Osteoblast (primary cell): ENCODE data around the gene CBY2. TPM values are rescaled to one million over a fixed set of nuclear protein-coding genes. Genes with fewer than 3 reads are reported as not detected.
"Not testable (repeated sequence)": the region's sequence is repeated elsewhere in the genome, so short reads cannot be mapped to it uniquely, and the experiment has no call there.

ENCODE experiments used
- DNase-seq: peaks from one replicate; pipeline ENCODE4 v3.0.0; 2011; ENCODE audit warnings: low spot score, mixed read lengths; ENCODE audit not compliant: insufficient read length; ENCODE audit errors: missing footprints
- H2AFZ ChIP-seq: 2 replicates; pipeline ENCODE4 v1.6.0; 2011; ENCODE audit warnings: mild to moderate bottlenecking, low read length
- H3K27ac ChIP-seq: 2 replicates; pipeline ENCODE4 v1.5.1; 2011; ENCODE audit warnings: mild to moderate bottlenecking, low read depth, low read length, moderate library complexity
- H3K27me3 ChIP-seq: 2 replicates; pipeline ENCODE4 v1.6.0; 2012; ENCODE audit warnings: mild to moderate bottlenecking, control low read depth, inconsistent platforms, low read length, moderate library complexity; ENCODE audit not compliant: insufficient read depth
- H3K36me3 ChIP-seq: 2 replicates; pipeline ENCODE4 v1.5.1; 2011; ENCODE audit warnings: mild to moderate bottlenecking, low read length, control low read depth, moderate library complexity; ENCODE audit not compliant: insufficient read depth
- H3K4me1 ChIP-seq: 2 replicates; pipeline ENCODE4 v1.5.1; 2011; ENCODE audit warnings: mild to moderate bottlenecking, low read length, control low read depth, moderate library complexity; ENCODE audit not compliant: insufficient read depth
- H3K4me2 ChIP-seq: 2 replicates; pipeline ENCODE4 v1.6.0; 2011; ENCODE audit warnings: mild to moderate bottlenecking, low read length; ENCODE audit not compliant: insufficient read depth
- H3K4me3 ChIP-seq: fragments of 200-600 bp; sonication (generic); 3 replicates; pipeline ENCODE4 v1.5.1; 2012; ENCODE audit warnings: mild to moderate bottlenecking, low read length, inconsistent platforms; ENCODE audit not compliant: insufficient read depth
- H3K79me2 ChIP-seq: 2 replicates; pipeline ENCODE4 v1.6.0; 2012; ENCODE audit warnings: mild to moderate bottlenecking, low read length, control low read depth, inconsistent platforms; ENCODE audit not compliant: insufficient read depth
- H3K9me3 ChIP-seq: 2 replicates; pipeline ENCODE4 v1.5.1; 2011; ENCODE audit warnings: low read depth, low read length, control low read depth
- H4K20me1 ChIP-seq: 2 replicates; pipeline ENCODE4 v1.6.0; 2012; ENCODE audit warnings: mild to moderate bottlenecking, low read length, control low read depth; ENCODE audit not compliant: insufficient read depth
- CTCF ChIP-seq: IDR thresholded peaks from 2 replicates; pipeline ENCODE4 v1.5.1; 2011; ENCODE audit warnings: mild to moderate bottlenecking, low read depth, low read length, moderate library complexity; ENCODE audit errors: extremely low read depth
- total RNA-seq: library from RNA; depleted of rRNA; stranded (reverse); fragments of >200 nt; gene quantifications from 2 replicates; pipeline ENCODE4 v1.2.3, GENCODE V29; 2012

CBY2 gene
- total RNA-seq, 1 donor: not detected

- Histone ChIP-seq H3K27me3 (no peaks in the 10 kb centered on the region), H3K27ac (peak overlapping the region; percentile 45), H2AFZ (no peak overlapping the region), H3K36me3 (no peaks in the 10 kb centered on the region), H3K4me1 (peaks cover 18% of the 10 kb centered on the region), H4K20me1 (no peaks in the 10 kb centered on the region), H3K4me2 (peak overlapping the region; percentile 7), H3K9me3 (peaks cover 7% of the 10 kb centered on the region), H3K79me2 (no peaks in the 10 kb centered on the region), H3K4me3 (no peak overlapping the region)
- no peak for DNase-seq
- no peak for TF ChIP-seq CTCF
These were observed 42.6 kb upstream of the CBY2 start for GRCh38 chr13:45659536-45659935.

- H2AFZ ChIP-seq, H3K4me3 ChIP-seq, H3K27me3 ChIP-seq, DNase-seq, H3K4me2 ChIP-seq, H3K36me3 ChIP-seq, H3K9me3 ChIP-seq, H3K79me2 ChIP-seq, H4K20me1 ChIP-seq, H3K27ac ChIP-seq: not testable (repeated sequence)
- peaks cover 18% of the 10 kb centered on the region for H3K4me1 ChIP-seq
These were observed 41.7 kb upstream of the CBY2 start for GRCh38 chr13:45660458-45660857.

- Histone ChIP-seq H4K20me1 (no peaks in the 10 kb centered on the region), H3K36me3 (no peaks in the 10 kb centered on the region), H3K27me3 (no peaks in the 10 kb centered on the region), H3K4me2 (no peak overlapping the region), H3K27ac (no peak overlapping the region), H3K79me2 (no peaks in the 10 kb centered on the region), H2AFZ (peak overlapping the region; percentile 5), H3K4me3 (no peak overlapping the region), H3K9me3 (peaks cover 4% of the 10 kb centered on the region), H3K4me1 (peaks cover 18% of the 10 kb centered on the region)
- no peak for DNase-seq
- TF ChIP-seq CTCF: no peak
These were observed 40.0 kb upstream of the CBY2 start for GRCh38 chr13:45662162-45662561.

- not testable (repeated sequence) for H3K36me3 ChIP-seq, H3K27me3 ChIP-seq, H2AFZ ChIP-seq, H3K4me2 ChIP-seq, H4K20me1 ChIP-seq, H3K79me2 ChIP-seq, H3K27ac ChIP-seq, DNase-seq, H3K4me3 ChIP-seq, H3K9me3 ChIP-seq
- peaks cover 17% of the 10 kb centered on the region for H3K4me1 ChIP-seq
These were observed 39.2 kb upstream of the CBY2 start for GRCh38 chr13:45662903-45663302.

GRCh38 chr13:45669626-45670025, 32.5 kb upstream of the CBY2 start:
- not testable (repeated sequence) for H3K4me1 ChIP-seq, DNase-seq, H3K27ac ChIP-seq, H4K20me1 ChIP-seq, H3K27me3 ChIP-seq, H3K4me3 ChIP-seq, H2AFZ ChIP-seq, H3K36me3 ChIP-seq, H3K4me2 ChIP-seq, H3K9me3 ChIP-seq, H3K79me2 ChIP-seq
